ENCODE data around the gene CFH. TPM values are rescaled to one million over a fixed set of nuclear protein-coding genes. Genes with fewer than 3 reads are reported as not detected.

The CFH gene
- total RNA-seq, 2 experiments from 2014 or later, result 3.6 to 4.6 TPM

GRCh38 chr1:196654271-196654670 lies 2.4 kb downstream of the CFH start:
- POLR2A ChIA-PET, result no interaction called here
- Histone ChIP-seq H3K9me3 (ENCODE audit: control insufficient read depth in 1 of 2, insufficient read depth in 1 of 2, low read length in 2 of 2) (no peaks in the 10 kb centered on the region), H3K4me3 (ENCODE audit: low read length) (no peak overlapping the region), H3K36me3 (ENCODE audit: insufficient read depth, low read length) (no peaks in the 10 kb centered on the region), H3K27ac (ENCODE audit: low read depth in 1 of 2, low read length in 2 of 2) (no peak overlapping the region), H3K27me3 (ENCODE audit: control insufficient read depth in 1 of 2, insufficient read depth in 2 of 2, low read length in 2 of 2) (no peaks in the 10 kb centered on the region), H3K4me1 (ENCODE audit: insufficient read depth, low read length) (no peaks in the 10 kb centered on the region)
- intact Hi-C loops (cut with DNase I, micrococcal nuclease), result no loop called here
- TF ChIP-seq CTCF (IDR thresholded peaks at IDR 0.05), result no peak
- DNase-seq, result no peak
- CTCF ChIA-PET, result no interaction called here
- no peak for ATAC-seq (ENCODE audit: poor library complexity)
- no peaks in the 10 kb centered on the region for H3K9me3 Mint-ChIP-seq
- H3K36me3 Mint-ChIP-seq (ENCODE audit: low read depth), result no peaks in the 10 kb centered on the region
- no peak overlapping the region for H3K27ac Mint-ChIP-seq
- no peaks in the 10 kb centered on the region for H3K27me3 Mint-ChIP-seq
- H3K4me3 Mint-ChIP-seq, result no peak overlapping the region
- peaks cover 16% of the 10 kb centered on the region for H3K4me1 Mint-ChIP-seq (ENCODE audit: low read depth)

- H3K9me3 Mint-ChIP-seq, result no peaks in the 10 kb centered on the region
- ChIA-PET POLR2A (no interaction called here), CTCF (no interaction called here)
- no peak overlapping the region for H3K27ac ChIP-seq (ENCODE audit: low read depth in 1 of 2, low read length in 2 of 2)
- H3K27me3 ChIP-seq (ENCODE audit: control insufficient read depth in 1 of 2, insufficient read depth in 2 of 2, low read length in 2 of 2), result no peaks in the 10 kb centered on the region
- no peak overlapping the region for H3K4me3 ChIP-seq (ENCODE audit: low read length)
- DNase-seq (no peak), ATAC-seq (ENCODE audit: poor library complexity) (no peak)
- no peaks in the 10 kb centered on the region for H3K36me3 ChIP-seq (ENCODE audit: insufficient read depth, low read length)
- intact Hi-C loops (cut with DNase I, micrococcal nuclease), result no loop called here
- no peak overlapping the region for H3K27ac Mint-ChIP-seq
- no peaks in the 10 kb centered on the region for H3K36me3 Mint-ChIP-seq (ENCODE audit: low read depth)
- H3K4me1 Mint-ChIP-seq (ENCODE audit: low read depth), result peaks cover 16% of the 10 kb centered on the region
- H3K4me3 Mint-ChIP-seq, result no peak overlapping the region
- H3K27me3 Mint-ChIP-seq, result no peaks in the 10 kb centered on the region
- no peaks in the 10 kb centered on the region for H3K4me1 ChIP-seq (ENCODE audit: insufficient read depth, low read length)
- no peak for TF ChIP-seq CTCF (IDR thresholded peaks at IDR 0.05)
- no peaks in the 10 kb centered on the region for H3K9me3 ChIP-seq (ENCODE audit: control insufficient read depth in 1 of 2, insufficient read depth in 1 of 2, low read length in 2 of 2)
Measured at GRCh38 chr1:196655071-196655470, 3.2 kb downstream of the CFH start.

GRCh38 chr1:196655494-196655893 lies 3.7 kb downstream of the CFH start:
- no peak for TF ChIP-seq CTCF (IDR thresholded peaks at IDR 0.05)

More at GRCh38 chr1:196655494-196655893, 3.7 kb downstream of the CFH start:
- no peak overlapping the region for H3K4me3 ChIP-seq (ENCODE audit: low read length)
- H3K9me3 ChIP-seq (ENCODE audit: control insufficient read depth in 1 of 2, insufficient read depth in 1 of 2, low read length in 2 of 2), result no peaks in the 10 kb centered on the region
- no peaks in the 10 kb centered on the region for H3K36me3 ChIP-seq (ENCODE audit: insufficient read depth, low read length)
- no peaks in the 10 kb centered on the region for H3K4me1 ChIP-seq (ENCODE audit: insufficient read depth, low read length)
- DNase-seq, result no peak
- peaks cover 16% of the 10 kb centered on the region for H3K4me1 Mint-ChIP-seq (ENCODE audit: low read depth)
- H3K4me3 Mint-ChIP-seq, result no peak overlapping the region
- ChIA-PET CTCF (no interaction called here), POLR2A (no interaction called here)
- intact Hi-C loops (cut with DNase I, micrococcal nuclease), result no loop called here
- no peaks in the 10 kb centered on the region for H3K9me3 Mint-ChIP-seq
- no peaks in the 10 kb centered on the region for H3K36me3 Mint-ChIP-seq (ENCODE audit: low read depth)
- no peaks in the 10 kb centered on the region for H3K27me3 Mint-ChIP-seq
- H3K27me3 ChIP-seq (ENCODE audit: control insufficient read depth in 1 of 2, insufficient read depth in 2 of 2, low read length in 2 of 2), result no peaks in the 10 kb centered on the region
- H3K27ac Mint-ChIP-seq, result no peak overlapping the region
- no peak overlapping the region for H3K27ac ChIP-seq (ENCODE audit: low read depth in 1 of 2, low read length in 2 of 2)
- no peak for ATAC-seq (ENCODE audit: poor library complexity)
